Stimulated activated CD4-positive, alpha-beta T cell treated with anti-CD3 and anti-CD28 coated beads, TNF-alpha, amount 100 ng/mL, for 48 hours (primary cell): ENCODE data around the gene SMPD1.
"Not testable (repeated sequence)": the region's sequence is repeated elsewhere in the genome, so short reads cannot be mapped to it uniquely, and the experiment has no call there.

Experiments
- DNase-seq, 3 donors: peaks; one replicate each; pipeline ENCODE4 v3.0.0-alpha.2; 2020; ENCODE audit warnings: low read depth in 3 of 3

SMPD1 gene

DNA sequence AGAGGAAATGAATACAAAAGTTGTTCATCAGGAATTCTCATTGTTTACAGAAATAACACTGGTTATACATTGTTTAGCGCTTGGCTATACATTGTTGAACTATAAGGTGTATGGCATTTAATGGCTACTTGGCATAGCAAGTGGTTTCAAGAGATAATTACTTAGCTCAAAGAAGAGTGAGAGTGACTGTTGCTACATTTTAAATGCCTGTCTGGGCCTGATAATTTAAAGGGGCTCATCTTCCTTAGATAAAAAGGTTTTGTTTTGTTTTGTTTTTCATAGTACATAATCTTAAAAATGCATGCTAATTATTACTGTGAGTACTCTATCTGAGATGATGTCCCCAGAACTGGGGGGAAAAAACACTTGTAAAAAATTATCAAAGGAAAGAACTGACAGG lies 1.5 kb upstream of the SMPD1 start:
- no peak for DNase-seq

GRCh38 chr11:6390718-6391469 lies 620 bp downstream of the SMPD1 start:
- no peak for DNase-seq

DNA sequence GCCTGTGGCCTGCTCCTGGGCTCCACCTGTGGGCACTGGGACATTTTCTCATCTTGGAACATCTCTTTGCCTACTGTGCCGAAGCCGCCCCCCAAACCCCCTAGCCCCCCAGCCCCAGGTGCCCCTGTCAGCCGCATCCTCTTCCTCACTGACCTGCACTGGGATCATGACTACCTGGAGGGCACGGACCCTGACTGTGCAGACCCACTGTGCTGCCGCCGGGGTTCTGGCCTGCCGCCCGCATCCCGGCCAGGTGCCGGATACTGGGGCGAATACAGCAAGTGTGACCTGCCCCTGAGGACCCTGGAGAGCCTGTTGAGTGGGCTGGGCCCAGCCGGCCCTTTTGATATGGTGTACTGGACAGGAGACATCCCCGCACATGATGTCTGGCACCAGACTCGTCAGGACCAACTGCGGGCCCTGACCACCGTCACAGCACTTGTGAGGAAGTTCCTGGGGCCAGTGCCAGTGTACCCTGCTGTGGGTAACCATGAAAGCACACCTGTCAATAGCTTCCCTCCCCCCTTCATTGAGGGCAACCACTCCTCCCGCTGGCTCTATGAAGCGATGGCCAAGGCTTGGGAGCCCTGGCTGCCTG lies 1.4 kb downstream of the SMPD1 start:
- DNase-seq = no peak

DNA sequence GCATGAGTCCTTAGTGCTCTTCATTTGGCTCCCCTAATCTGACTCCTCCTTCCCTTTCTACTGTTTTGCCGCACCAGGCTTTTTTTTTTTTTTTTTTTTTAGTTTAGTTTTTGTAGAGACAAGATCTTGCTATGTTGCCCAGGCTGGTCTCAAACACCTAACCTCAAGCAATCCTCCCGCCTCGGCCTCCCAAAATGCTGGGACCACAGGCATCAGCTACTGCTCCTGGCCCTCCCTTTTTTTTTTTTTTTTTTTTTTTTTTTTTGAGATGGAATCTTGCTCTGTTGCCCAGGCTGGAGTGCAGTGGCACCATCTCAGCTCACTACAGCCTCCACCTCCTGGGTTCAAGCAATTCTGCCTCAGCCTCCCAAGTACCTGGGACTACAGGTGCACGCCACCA lies 2.0 kb downstream of the SMPD1 start:
- DNase-seq = not testable (repeated sequence)

DNA sequence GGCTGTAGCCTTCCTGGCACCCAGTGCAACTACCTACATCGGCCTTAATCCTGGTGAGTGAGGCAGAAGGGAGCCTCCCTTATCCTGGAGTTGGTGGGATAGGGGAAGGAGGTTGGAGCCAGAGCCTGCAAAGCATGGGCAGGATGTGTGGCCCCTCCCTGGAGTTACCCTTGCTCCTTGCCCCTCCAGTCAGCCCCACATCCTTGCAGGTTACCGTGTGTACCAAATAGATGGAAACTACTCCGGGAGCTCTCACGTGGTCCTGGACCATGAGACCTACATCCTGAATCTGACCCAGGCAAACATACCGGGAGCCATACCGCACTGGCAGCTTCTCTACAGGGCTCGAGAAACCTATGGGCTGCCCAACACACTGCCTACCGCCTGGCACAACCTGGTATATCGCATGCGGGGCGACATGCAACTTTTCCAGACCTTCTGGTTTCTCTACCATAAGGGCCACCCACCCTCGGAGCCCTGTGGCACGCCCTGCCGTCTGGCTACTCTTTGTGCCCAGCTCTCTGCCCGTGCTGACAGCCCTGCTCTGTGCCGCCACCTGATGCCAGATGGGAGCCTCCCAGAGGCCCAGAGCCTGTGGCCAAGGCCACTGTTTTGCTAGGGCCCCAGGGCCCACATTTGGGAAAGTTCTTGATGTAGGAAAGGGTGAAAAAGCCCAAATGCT lies 3.9 kb downstream of the SMPD1 start:
- no peak for DNase-seq

GRCh38 chr11:6395470-6396060 lies 5.3 kb downstream of the SMPD1 start:
- no peak for DNase-seq

DNA sequence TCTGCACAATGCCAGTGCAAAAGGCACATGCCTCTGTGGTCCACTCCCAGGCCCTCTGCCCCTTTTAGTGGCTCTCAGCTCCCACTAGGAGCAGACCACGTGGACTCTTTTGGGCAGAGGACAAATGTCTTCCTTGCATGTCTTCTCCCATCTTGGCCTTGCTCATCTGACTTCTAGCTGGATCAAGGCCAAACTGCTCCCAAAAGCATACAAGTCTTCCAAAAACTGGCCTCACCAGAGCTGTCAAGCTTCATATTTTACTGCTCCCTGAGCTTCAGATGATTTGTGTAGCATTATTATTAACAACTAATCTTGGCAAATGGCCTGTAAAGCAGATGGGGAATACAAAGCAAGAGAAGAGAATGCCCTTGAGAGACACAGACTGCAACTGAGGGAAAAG lies 6.9 kb downstream of the SMPD1 start:
- no peak for DNase-seq

DNA sequence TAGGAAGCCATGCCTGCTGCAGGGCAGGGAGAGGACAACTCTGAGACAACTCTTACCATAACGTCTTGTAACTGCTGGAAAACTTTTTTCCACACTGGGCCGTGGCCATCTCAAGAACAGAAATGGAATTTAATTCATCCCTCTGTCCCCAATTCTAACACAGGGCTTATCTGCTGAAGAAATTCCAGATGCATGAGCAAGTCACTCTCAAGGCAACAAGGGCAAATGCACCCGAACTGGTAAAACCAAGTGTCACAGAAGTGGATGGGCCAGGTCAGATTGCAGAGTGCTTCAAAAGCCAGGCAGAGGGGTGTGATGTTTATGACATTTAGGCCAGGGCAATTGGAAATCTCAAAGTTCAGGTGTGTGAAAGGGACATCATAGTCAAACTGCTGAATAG lies 7.4 kb downstream of the SMPD1 start:
- DNase-seq = no peak

- no peak for DNase-seq
These were observed 10.4 kb downstream of the SMPD1 start for GRCh38 chr11:6400431-6401345.

- no peak for DNase-seq
These were observed 11.2 kb downstream of the SMPD1 start for GRCh38 chr11:6401464-6401863.

GRCh38 chr11:6402061-6402470 lies 11.8 kb downstream of the SMPD1 start:
- no peak for DNase-seq

GRCh38 chr11:6402561-6402981 lies 12.3 kb downstream of the SMPD1 start:
- DNase-seq = peak in 1 of 3 donors; percentile 48

- DNase-seq = no peak
These were observed 13.3 kb downstream of the SMPD1 start for GRCh38 chr11:6403539-6403938.

- DNase-seq = no peak
These were observed 14.2 kb downstream of the SMPD1 start for GRCh38 chr11:6404342-6405051.

DNA sequence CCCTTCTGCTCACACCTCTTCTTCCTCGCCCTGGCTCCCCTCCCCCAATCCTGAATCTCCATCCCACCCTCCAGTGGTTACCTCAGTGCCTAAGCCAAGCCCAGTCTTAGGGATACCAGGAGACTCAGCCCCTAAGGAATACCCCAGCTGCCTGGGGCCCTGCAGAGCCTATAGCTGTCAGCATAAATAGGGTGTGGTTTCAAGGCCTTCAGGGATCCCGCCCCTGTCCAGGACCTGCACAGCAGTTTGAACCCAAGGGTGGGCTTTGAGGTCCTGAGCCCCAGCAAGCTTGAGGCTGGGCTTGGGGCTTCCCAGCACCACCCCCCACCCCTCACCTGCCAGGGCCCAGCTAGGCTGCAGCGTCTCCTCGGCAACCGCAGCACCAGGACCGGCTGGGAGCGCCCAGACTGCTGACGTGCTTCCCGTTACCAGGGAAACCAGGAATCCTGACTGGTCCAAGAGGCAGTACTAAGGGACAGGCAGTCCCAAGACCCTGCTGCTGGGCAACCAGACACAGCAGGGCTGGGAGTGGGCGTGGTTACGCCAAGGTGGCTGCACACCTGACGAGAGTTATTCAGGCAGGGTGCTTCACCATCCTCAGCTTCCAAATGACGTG lies 14.9 kb downstream of the SMPD1 start:
- no peak for DNase-seq

DNA sequence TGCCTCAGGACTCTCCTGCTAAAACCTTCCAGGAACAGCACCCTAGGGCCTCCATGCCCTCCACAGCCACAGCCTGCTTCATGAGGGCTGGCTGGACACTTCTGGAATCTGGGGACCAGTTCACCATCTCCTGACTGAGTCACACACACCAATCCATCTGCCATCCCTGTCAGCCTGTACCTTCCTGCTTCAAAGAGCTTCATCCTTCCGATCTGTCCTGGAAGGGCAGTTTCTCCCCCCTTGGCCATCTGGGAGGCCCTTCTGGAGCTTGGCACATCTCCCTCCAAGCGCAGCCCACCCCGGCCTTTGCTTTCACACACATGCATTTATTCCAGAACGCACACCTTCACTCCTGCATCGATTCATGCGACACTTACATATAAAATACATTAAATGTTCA lies 15.6 kb downstream of the SMPD1 start:
- no peak for DNase-seq

DNA sequence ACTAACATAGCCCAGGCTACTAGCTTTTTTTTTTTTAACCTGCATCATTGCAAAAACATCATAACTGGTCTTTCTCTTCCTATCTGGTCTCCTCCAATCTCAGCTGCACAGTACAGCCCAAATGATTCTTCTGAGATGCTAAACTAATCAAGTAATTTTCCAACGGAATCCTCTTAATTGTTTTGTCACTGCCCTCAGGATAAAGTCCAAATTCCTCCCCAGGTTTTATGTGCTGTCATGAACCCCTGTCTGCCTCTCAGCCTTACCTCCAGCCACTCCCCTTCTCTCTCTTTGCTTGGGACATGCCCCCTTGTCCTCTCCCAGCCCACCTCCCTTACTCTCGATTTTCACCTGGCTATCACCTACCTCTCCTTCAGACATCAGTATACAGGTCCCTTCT lies 16.1 kb downstream of the SMPD1 start:
- DNase-seq = no peak

- no peak for DNase-seq
These were observed 20.6 kb downstream of the SMPD1 start for GRCh38 chr11:6410695-6411430.

GRCh38 chr11:6411594-6412031 lies 21.3 kb downstream of the SMPD1 start:
- no peak for DNase-seq

- peak in 1 of 3 donors; percentile 64 for DNase-seq
These were observed 23.5 kb downstream of the SMPD1 start for GRCh38 chr11:6413791-6414201.
